ENCODE data around the gene MORN1. TPM values are rescaled to one million over a fixed set of nuclear protein-coding genes. Genes with fewer than 3 reads are reported as not detected.

Gene MORN1
- total RNA-seq, 4 donors from 2014 or later: 5.7 to 9.7 (median 7.1) TPM

GRCh38 chr1:2306151-2306978 lies 85.0 kb downstream of the MORN1 start:
- no peak for DNase-seq (ENCODE audit: low spot score in 2 of 2)
- TF ChIP-seq POLR2A (IDR thresholded peaks at IDR 0.05) (no peak), CTCF (IDR thresholded peaks at IDR 0.05) (no peak)
- no peak overlapping the region for H3K4me3 ChIP-seq (ENCODE audit: low read depth, poor library complexity, severe bottlenecking)
- intact Hi-C loops (cut with DNase I; ENCODE audit: low total_unique reads): loop anchor here (10.0 kb wide), 1 partner anchor 72 kb away; no protein-coding TSS in a partner anchor
- WGBS, 2 donors: 89 to 91% methylated on average over 75 to 81 of the region's 81 CpGs

DNA sequence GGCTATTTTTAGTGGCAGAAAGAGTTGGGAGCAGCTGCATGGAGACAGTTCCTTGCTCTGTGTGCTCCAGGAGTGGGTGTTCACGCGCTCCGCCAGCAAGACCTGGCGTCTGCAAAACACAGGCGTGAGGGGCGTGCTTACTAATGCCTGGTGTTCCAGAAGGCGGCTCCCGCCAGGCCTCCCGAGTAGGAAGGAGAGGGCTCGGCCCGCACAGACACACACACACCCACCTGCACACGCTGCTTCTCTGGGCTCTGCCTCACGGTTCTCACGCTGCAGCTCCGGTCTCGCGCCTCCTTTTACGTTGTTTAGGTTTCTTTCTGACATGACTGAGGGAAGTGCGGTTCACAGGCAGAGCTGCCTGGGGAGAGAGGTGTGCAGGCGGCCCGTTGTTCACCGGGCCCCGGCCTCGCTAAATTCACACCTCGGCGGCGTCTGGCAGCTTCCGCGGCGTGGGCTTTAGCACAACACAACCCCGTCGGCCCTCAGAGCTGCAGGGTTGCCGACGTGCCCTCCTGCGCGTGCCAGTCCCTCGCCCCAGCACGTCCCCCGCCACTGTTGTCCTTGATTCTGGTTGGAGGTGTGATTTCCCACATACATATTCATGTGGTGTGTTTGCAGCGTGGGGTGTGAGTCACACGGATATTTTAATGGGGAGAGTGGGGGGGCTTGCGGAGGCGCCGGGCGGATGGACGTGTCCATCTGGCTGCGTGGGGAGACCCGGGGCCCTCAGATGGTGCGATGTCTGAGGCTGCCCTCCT lies 86.3 kb downstream of the MORN1 start:
- DNase-seq (ENCODE audit: low spot score in 2 of 2): no peak

GRCh38 chr1:2304282-2304681 lies 87.1 kb downstream of the MORN1 start:
- no peak overlapping the region for H3K4me3 ChIP-seq (ENCODE audit: low read depth, poor library complexity, severe bottlenecking)
- no peak for DNase-seq (ENCODE audit: low spot score in 2 of 2)
- intact Hi-C loops (cut with DNase I; ENCODE audit: low total_unique reads): loop anchor here (10.0 kb wide), 1 partner anchor 69 kb away; no protein-coding TSS in a partner anchor
- TF ChIP-seq CTCF (IDR thresholded peaks at IDR 0.05) (no peak), POLR2A (IDR thresholded peaks at IDR 0.05) (no peak)
- WGBS, 2 donors: 86 to 90% methylated on average over 21 to 22 of the region's 22 CpGs

More for the DNA sequence above, 86.3 kb downstream of the MORN1 start:
- 80 to 81% methylated on average over 48 of the region's 49 CpGs for WGBS, 2 donors
- TF ChIP-seq POLR2A (IDR thresholded peaks at IDR 0.05) (no peak), CTCF (IDR thresholded peaks at IDR 0.05) (no peak)
- intact Hi-C loops (cut with DNase I; ENCODE audit: low total_unique reads): loop anchor here (10.0 kb wide), 1 partner anchor 70 kb away; no protein-coding TSS in a partner anchor
- H3K4me3 ChIP-seq (ENCODE audit: low read depth, poor library complexity, severe bottlenecking): no peak overlapping the region

GRCh38 chr1:2303781-2304180 lies 87.6 kb downstream of the MORN1 start:
- WGBS, 2 donors: 89 to 90% methylated on average over 25 to 26 of the region's 26 CpGs
- DNase-seq (ENCODE audit: low spot score in 2 of 2): no peak
- intact Hi-C loops (cut with DNase I; ENCODE audit: low total_unique reads): loop anchor here (10.0 kb wide), 1 partner anchor 69 kb away; no protein-coding TSS in a partner anchor
- H3K4me3 ChIP-seq (ENCODE audit: low read depth, poor library complexity, severe bottlenecking): no peak overlapping the region
- no peak for TF ChIP-seq POLR2A (IDR thresholded peaks at IDR 0.05)
- TF ChIP-seq CTCF (IDR thresholded peaks at IDR 0.05): no peak

DNA sequence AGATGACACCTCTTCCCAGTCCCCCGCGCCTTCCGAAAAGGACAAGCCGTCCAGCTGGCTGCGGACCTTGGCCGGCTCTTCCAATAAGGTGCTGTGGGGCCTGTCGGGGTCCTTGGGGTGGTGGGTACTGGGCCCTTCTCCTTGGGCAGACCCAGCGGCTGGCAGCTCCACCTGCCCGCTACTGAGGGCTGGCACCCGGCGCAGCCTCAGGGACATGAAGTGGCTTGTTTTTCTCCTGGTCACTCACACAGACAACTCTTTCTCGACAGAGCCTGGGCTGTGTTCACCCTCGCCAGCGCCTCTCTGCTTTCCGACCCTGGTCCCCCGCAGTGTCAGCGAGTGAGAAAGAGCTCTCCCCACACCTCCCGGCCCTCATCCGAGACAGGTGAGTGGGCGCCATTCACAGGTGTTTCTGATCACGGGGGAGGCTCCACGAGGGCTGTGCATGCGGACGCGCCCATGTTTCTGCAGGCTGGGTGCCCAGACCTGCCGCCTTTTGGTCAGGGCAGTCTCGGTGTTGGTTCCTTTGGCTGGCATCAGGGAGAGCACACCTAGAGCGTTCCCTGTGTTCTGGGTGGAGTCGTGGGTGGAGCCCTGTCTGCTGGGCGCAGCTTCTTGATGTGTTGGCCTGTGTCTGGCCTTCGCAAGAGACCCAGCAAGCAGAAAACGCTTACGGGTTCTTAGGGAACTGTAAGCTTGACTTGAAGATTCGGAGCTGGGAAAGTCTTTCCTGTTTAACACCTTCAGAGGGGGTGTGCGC lies 88.2 kb downstream of the MORN1 start:
- H3K4me3 ChIP-seq (ENCODE audit: low read depth, poor library complexity, severe bottlenecking): no peak overlapping the region
- 69 to 71% methylated on average over 29 to 35 of the region's 35 CpGs for WGBS, 2 donors

More for the DNA sequence above, 88.2 kb downstream of the MORN1 start:
- TF ChIP-seq CTCF (IDR thresholded peaks at IDR 0.05): no peak
- no peak for TF ChIP-seq POLR2A (IDR thresholded peaks at IDR 0.05)
- DNase-seq (ENCODE audit: low spot score in 2 of 2): no peak
- intact Hi-C loops (cut with DNase I; ENCODE audit: low total_unique reads): loop anchor here (10.0 kb wide), 1 partner anchor 68 kb away; no protein-coding TSS in a partner anchor
